Stomach (tissue), 4 donors: ENCODE results near the gene ZNF212.

Experiments used
- CTCF ChIP-seq, 7 experiments: fragments of 450-650 bp in 4 of 7; fragments of 200-600 bp in 3 of 7; sonication (generic) in 3 of 7; IDR thresholded peaks; one replicate each; pipeline ENCODE4 v1.5.1; 2016 to 2019; ENCODE audit warnings: antibody characterized with exemption in 7 of 7, control low read depth in 2 of 7, mild to moderate bottlenecking in 1 of 7
- EP300 ChIP-seq: sonication (generic); formaldehyde crosslinking; IDR thresholded peaks from one replicate; pipeline ENCODE4 v1.6.1; 2017; ENCODE audit warnings: antibody characterized with exemption
- POLR2AphosphoS5 ChIP-seq, 3 donors: sonication (generic); formaldehyde crosslinking; IDR thresholded peaks; one replicate each; pipeline ENCODE4 v1.6.1; 2016; ENCODE audit warnings: antibody characterized with exemption in 3 of 3

- TF ChIP-seq CTCF (IDR thresholded peaks at IDR 0.05) (no peak), EP300 (no peak), POLR2AphosphoS5 (IDR thresholded peaks at IDR 0.05) (no peak)
Observed at GRCh38 chr7:149224352-149224751, 15.1 kb upstream of the ZNF212 start.
